HEK293 (cell line): ENCODE measurements around the gene DHRS12.

Experiments used
- GLI2 ChIP-seq: fragments of 450-650 bp; formaldehyde crosslinking; IDR thresholded peaks from 2 replicates; pipeline ENCODE4; 2017; ENCODE audit warnings: missing biosample characterization, missing genetic modification characterization, low read depth, borderline replicate concordance
- REST ChIP-seq: fragments of 450-650 bp; formaldehyde crosslinking; IDR thresholded peaks from 2 replicates; pipeline ENCODE4 v1.5.1; 2016; ENCODE audit warnings: missing biosample characterization, missing genetic modification characterization
- ZNF132 ChIP-seq: fragments of 450-650 bp; formaldehyde crosslinking; IDR thresholded peaks from 2 replicates; pipeline ENCODE4 v1.5.1; 2017; ENCODE audit warnings: missing biosample characterization, missing genetic modification characterization, borderline replicate concordance
- ZNF274 ChIP-seq, 2 experiments: fragments of 200-500 bp in 1 of 2; fragments of 450-650 bp in 1 of 2; sonication (Bioruptor generic) in 1 of 2; formaldehyde crosslinking in 1 of 2; IDR thresholded peaks; 2 replicates each; pipeline versions ENCODE4 v1.5.1 to v1.6.1; 2014 to 2016; ENCODE audit warnings: borderline replicate concordance in 1 of 2, inconsistent platforms in 1 of 2, low read length in 1 of 2, missing biosample characterization in 1 of 2, missing genetic modification characterization in 1 of 2
- ZNF292 ChIP-seq: fragments of 450-650 bp; formaldehyde crosslinking; IDR thresholded peaks from 2 replicates; pipeline ENCODE4 v1.5.1; 2016; ENCODE audit warnings: low read depth, missing biosample characterization, missing genetic modification characterization, borderline replicate concordance
- ZNF37A ChIP-seq: fragments of 450-650 bp; IDR thresholded peaks from 2 replicates; pipeline ENCODE4 v1.5.1; 2018; ENCODE audit warnings: missing biosample characterization, missing genetic modification characterization
- ZNF488 ChIP-seq: fragments of 450-650 bp; formaldehyde crosslinking; IDR thresholded peaks from 2 replicates; pipeline ENCODE4 v1.5.1; 2016; ENCODE audit warnings: missing biosample characterization, missing genetic modification characterization
- TF ChIP-seq, protein P1 (sequence below): fragments of 450-650 bp; formaldehyde crosslinking; IDR thresholded peaks from 2 replicates; pipeline ENCODE4 v1.5.1; 2016; ENCODE audit warnings: missing biosample characterization, missing genetic modification characterization

GRCh38 chr13:51834581-51835171 lies 30.7 kb upstream of the DHRS12 start:
- TF ChIP-seq, protein P1, sequence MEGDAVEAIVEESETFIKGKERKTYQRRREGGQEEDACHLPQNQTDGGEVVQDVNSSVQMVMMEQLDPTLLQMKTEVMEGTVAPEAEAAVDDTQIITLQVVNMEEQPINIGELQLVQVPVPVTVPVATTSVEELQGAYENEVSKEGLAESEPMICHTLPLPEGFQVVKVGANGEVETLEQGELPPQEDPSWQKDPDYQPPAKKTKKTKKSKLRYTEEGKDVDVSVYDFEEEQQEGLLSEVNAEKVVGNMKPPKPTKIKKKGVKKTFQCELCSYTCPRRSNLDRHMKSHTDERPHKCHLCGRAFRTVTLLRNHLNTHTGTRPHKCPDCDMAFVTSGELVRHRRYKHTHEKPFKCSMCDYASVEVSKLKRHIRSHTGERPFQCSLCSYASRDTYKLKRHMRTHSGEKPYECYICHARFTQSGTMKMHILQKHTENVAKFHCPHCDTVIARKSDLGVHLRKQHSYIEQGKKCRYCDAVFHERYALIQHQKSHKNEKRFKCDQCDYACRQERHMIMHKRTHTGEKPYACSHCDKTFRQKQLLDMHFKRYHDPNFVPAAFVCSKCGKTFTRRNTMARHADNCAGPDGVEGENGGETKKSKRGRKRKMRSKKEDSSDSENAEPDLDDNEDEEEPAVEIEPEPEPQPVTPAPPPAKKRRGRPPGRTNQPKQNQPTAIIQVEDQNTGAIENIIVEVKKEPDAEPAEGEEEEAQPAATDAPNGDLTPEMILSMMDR (tag by site-specific recombination), result no peak
- TF ChIP-seq ZNF488 (tag by site-specific recombination) (no peak), GLI2 (tag by site-specific recombination) (no peak), REST (tag by site-specific recombination) (no peak), ZNF37A (tag by site-specific recombination) (no peak), ZNF132 (no peak), ZNF274 (IDR thresholded peaks at IDR 0.05; ENCODE audit: low read length) (no peak), ZNF274 (tag by site-specific recombination; IDR thresholded peaks at IDR 0.05; ENCODE audit: borderline replicate concordance) (no peak), ZNF292 (tag by site-specific recombination) (no peak)
